IMR-90 (cell line): ENCODE data around the gene NPAS3. TPM values are rescaled to one million over a fixed set of nuclear protein-coding genes. Genes with fewer than 3 reads are reported as not detected.

Experiments
- ATAC-seq: fragments of 200-7000 bp; cut with Tn5 transposase; 2 replicates; pipeline ENCODE4 v1.9.1; 2020; ENCODE audit warnings: low read depth, mild to moderate bottlenecking, moderate library complexity
- BruUV-seq: library from RNA; stranded (reverse); fragments of 400-500 nt; replicated peaks from 2 replicates; lab custom pipeline; 2021; lab: Mats Ljungman, UMichigan
- CTCF ChIA-PET: fragments of 300-600 bp; formaldehyde crosslinking; extraction: SDS; loops from one replicate; lab custom pipeline; 2021; ENCODE audit warnings: antibody characterized with exemption; lab: Yijun Ruan, JAX
- POLR2A ChIA-PET: fragments of 300-600 bp; sonication (Branson Sonifier 250); formaldehyde crosslinking; loops from one replicate; lab custom pipeline; 2022; ENCODE audit warnings: antibody characterized with exemption; ENCODE audit not compliant: unreplicated experiment; lab: Charles Lee
- DNase-seq: peaks from one replicate; pipeline ENCODE4 v3.0.0; 2013
- H2AFZ ChIP-seq: replicated peaks from 2 replicates; pipeline ENCODE3; 2013; ENCODE audit warnings: low read length, mild to moderate bottlenecking; ENCODE audit not compliant: poor library complexity
- H2AK5ac ChIP-seq: 2 replicates; pipeline ENCODE4 v1.6.1; 2013; ENCODE audit warnings: low read depth, low read length, inconsistent platforms
- H2AK9ac ChIP-seq: replicated peaks from 2 replicates; pipeline ENCODE3; 2013; ENCODE audit warnings: mild to moderate bottlenecking, low read depth, low read length, moderate library complexity; ENCODE audit not compliant: poor library complexity
- H2BK120ac ChIP-seq: 2 replicates; pipeline ENCODE4 v1.6.1; 2013; ENCODE audit warnings: low read depth, low read length, inconsistent platforms
- H2BK15ac ChIP-seq: 3 replicates; pipeline ENCODE4 v1.6.1; 2013; ENCODE audit warnings: low read depth, low read length, inconsistent platforms
- H2BK20ac ChIP-seq: 2 replicates; pipeline ENCODE4 v1.6.1; 2013; ENCODE audit warnings: low read depth, mild to moderate bottlenecking, inconsistent platforms, low read length, moderate library complexity
- H2BK5ac ChIP-seq: 2 replicates; pipeline ENCODE4 v1.6.1; 2013; ENCODE audit warnings: mild to moderate bottlenecking, low read depth, low read length, inconsistent platforms; ENCODE audit not compliant: poor library complexity, severe bottlenecking
- H3K14ac ChIP-seq: replicated peaks from 2 replicates; pipeline ENCODE4 v1.6.1; 2013; ENCODE audit warnings: low read depth, low read length, inconsistent platforms
- H3K18ac ChIP-seq: 2 replicates; pipeline ENCODE4 v1.6.1; 2013; ENCODE audit warnings: low read depth, low read length, control low read depth
- H3K23ac ChIP-seq: 2 replicates; pipeline ENCODE4 v1.6.1; 2013; ENCODE audit warnings: low read depth, low read length, inconsistent platforms
- H3K27ac ChIP-seq: 2 replicates; pipeline ENCODE4 v1.5.1; 2013; ENCODE audit warnings: mild to moderate bottlenecking, control low read depth, low read length; ENCODE audit not compliant: insufficient read depth
- H3K27me3 ChIP-seq: 2 replicates; pipeline ENCODE4 v1.6.1; 2013; ENCODE audit warnings: low read length; ENCODE audit not compliant: control insufficient read depth, insufficient read depth
- H3K36me3 ChIP-seq: 2 replicates; pipeline ENCODE4 v1.6.1; 2013; ENCODE audit warnings: low read length, mixed read lengths; ENCODE audit not compliant: control insufficient read depth, insufficient read depth
- H3K4ac ChIP-seq: 2 replicates; pipeline ENCODE4 v1.6.1; 2013; ENCODE audit warnings: low read depth, low read length, inconsistent platforms
- H3K4me1 ChIP-seq: 2 replicates; pipeline ENCODE4 v1.6.1; 2013; ENCODE audit warnings: low read length, mixed read lengths; ENCODE audit not compliant: control insufficient read depth, insufficient read depth
- H3K4me2 ChIP-seq: 2 replicates; pipeline ENCODE4 v1.6.1; 2013; ENCODE audit warnings: low read depth, mild to moderate bottlenecking, control low read depth, low read length, moderate library complexity
- H3K4me3 ChIP-seq: 2 replicates; pipeline ENCODE4 v1.5.1; 2013; ENCODE audit warnings: low read depth, mild to moderate bottlenecking, control low read depth, low read length, moderate library complexity; ENCODE audit not compliant: insufficient read depth
- H3K56ac ChIP-seq: 2 replicates; pipeline ENCODE4 v1.6.1; 2013; ENCODE audit warnings: low read length, inconsistent platforms; ENCODE audit not compliant: insufficient read depth; ENCODE audit errors: extremely low read depth
- H3K79me1 ChIP-seq, 2 experiments: 2 replicates each; pipeline ENCODE4 v1.6.1; 2013; ENCODE audit warnings: low read length in 2 of 2, inconsistent platforms in 1 of 2, low read depth in 1 of 2
- H3K9ac ChIP-seq: 2 replicates; pipeline ENCODE4 v1.6.1; 2013; ENCODE audit warnings: low read depth, low read length, control low read depth
- H3K9me1 ChIP-seq: 2 replicates; pipeline ENCODE4 v1.6.1; 2013; ENCODE audit warnings: low read length, inconsistent platforms; ENCODE audit not compliant: insufficient read depth
- H3K9me3 ChIP-seq: 2 replicates; pipeline ENCODE4 v1.6.1; 2013; ENCODE audit warnings: low read length; ENCODE audit not compliant: control insufficient read depth, insufficient read depth
- H4K20me1 ChIP-seq: 2 replicates; pipeline ENCODE4 v1.6.1; 2013; ENCODE audit warnings: low read length, inconsistent platforms; ENCODE audit not compliant: insufficient read depth
- H4K5ac ChIP-seq: 2 replicates; pipeline ENCODE4 v1.6.1; 2013; ENCODE audit warnings: mild to moderate bottlenecking, low read depth, low read length, control low read depth
- H4K8ac ChIP-seq, 2 experiments: 2 replicates each; pipeline ENCODE4 v1.6.1; 2013; ENCODE audit warnings: low read depth in 2 of 2, low read length in 2 of 2, control low read depth in 1 of 2, inconsistent platforms in 1 of 2
- H4K91ac ChIP-seq: 2 replicates; pipeline ENCODE4 v1.6.1; 2013; ENCODE audit warnings: low read depth, low read length, inconsistent platforms; ENCODE audit not compliant: insufficient read depth
- CEBPB ChIP-seq: IDR thresholded peaks from 2 replicates; pipeline ENCODE4 v1.6.1; 2012; ENCODE audit warnings: low read depth, low read length, improper control_type of control experiment
- ELK1 ChIP-seq: fragments of 150-350 bp; IDR thresholded peaks from 2 replicates; pipeline ENCODE4 v1.6.1; 2016; ENCODE audit warnings: low read depth, mild to moderate bottlenecking, low read length, moderate library complexity, borderline replicate concordance
- FOS ChIP-seq: fragments of 150-350 bp; IDR thresholded peaks from 2 replicates; pipeline ENCODE4 v1.6.1; 2016; ENCODE audit warnings: low read depth, low read length
- MAZ ChIP-seq: IDR thresholded peaks from 2 replicates; pipeline ENCODE4 v1.6.1; 2012; ENCODE audit warnings: low read depth, mild to moderate bottlenecking, low read length, improper control_type of control experiment, moderate library complexity, borderline replicate concordance
- NFE2L2 ChIP-seq: fragments of 150-350 bp; IDR thresholded peaks from 2 replicates; pipeline ENCODE4 v1.6.1; 2016; ENCODE audit warnings: low read depth, mild to moderate bottlenecking, low read length
- RCOR1 ChIP-seq: IDR thresholded peaks from 2 replicates; pipeline ENCODE4 v1.6.1; 2012; ENCODE audit warnings: mild to moderate bottlenecking, low read length, improper control_type of control experiment; ENCODE audit not compliant: insufficient replicate concordance
- RFX5 ChIP-seq: IDR thresholded peaks from 2 replicates; pipeline ENCODE4 v1.8.0; 2012; ENCODE audit warnings: low read depth, mild to moderate bottlenecking, low read length, moderate library complexity
- SMC3 ChIP-seq: fragments of 150-350 bp; IDR thresholded peaks from 2 replicates; pipeline ENCODE4 v1.6.1; 2016; ENCODE audit warnings: low read depth, mild to moderate bottlenecking, antibody characterized with exemption, low read length, moderate library complexity
- WGBS, 2 experiments: methylation state at CpG; one replicate each; pipeline versions ENCODE4 v1.1.5 to v1.1.7; 2013; ENCODE audit warnings: missing lambda C conversion rate in 2 of 2; ENCODE audit not compliant: insufficient read length in 1 of 2; ENCODE audit errors: extremely low coverage in 2 of 2; 5-methylcytosine and 5-hydroxymethylcytosine counted together
- dilution Hi-C: fragments of 300-500 bp; cut with HindIII; formaldehyde crosslinking; loops from one replicate; pipeline ENCODE4 v1.14.3; 2018; ENCODE audit warnings: low sequenced_read_pairs; ENCODE audit not compliant: unreplicated experiment
- in situ Hi-C: fragments of 300-500 bp; cut with MboI; formaldehyde crosslinking; loops from 3 replicates; pipeline ENCODE4 v1.14.3; 2019; ENCODE audit warnings: low sequenced_read_pairs, inconsistent platforms, mixed read lengths
- intact Hi-C: fragments of 100-400 bp; cut with micrococcal nuclease; formaldehyde crosslinking; loops from 2 replicates; pipeline ENCODE4 v1.10.0; 2022
- polyA plus RNA-seq, 3 experiments: library from polyadenylated mRNA; depleted of rRNA; stranded (reverse); fragments of >200 nt; gene quantifications; 2 replicates each; pipeline ENCODE4 v1.2.3, GENCODE V29; 2012; ENCODE audit warnings: low replicate concordance in 1 of 3
- total RNA-seq: library from RNA; depleted of rRNA; stranded (reverse); fragments of >200 nt; gene quantifications from 2 replicates; pipeline ENCODE4 v1.2.3, GENCODE V29; 2012

Gene NPAS3
- total and polyA plus RNA-seq, 2 of the 4 experiments (the other 2 are of a cell fraction) = not detected

- no peak overlapping the region for H3K9ac ChIP-seq
- DNase-seq (no peak), ATAC-seq (no peak)
- no peaks in the 10 kb centered on the region for H3K9me3 ChIP-seq
- no peak overlapping the region for H4K5ac ChIP-seq
- no peaks in the 10 kb centered on the region for H3K36me3 ChIP-seq
- no peak overlapping the region for H3K56ac ChIP-seq
- H4K20me1 ChIP-seq = no peaks in the 10 kb centered on the region
- no peak overlapping the region for H2BK20ac ChIP-seq
- CTCF ChIA-PET = no interaction called here
- no peak overlapping the region for H3K14ac ChIP-seq
- no peak overlapping the region for H2AK9ac ChIP-seq
- no peak overlapping the region for H3K18ac ChIP-seq
- no peak overlapping the region for H2BK5ac ChIP-seq
- H3K27me3 ChIP-seq = no peaks in the 10 kb centered on the region
- no peak overlapping the region for H2AFZ ChIP-seq
- H3K23ac ChIP-seq = no peak overlapping the region
- no peaks in the 10 kb centered on the region for H3K4me1 ChIP-seq
- H2AK5ac ChIP-seq = no peak overlapping the region
- no peak overlapping the region for H2BK15ac ChIP-seq
- WGBS, 2 experiments = no CpG with 5 or more reads among the region's 2 CpGs
- no TSS peak for BruUV-seq
- no peak overlapping the region for H2BK120ac ChIP-seq
- H3K4ac ChIP-seq = no peak overlapping the region
- TF ChIP-seq MAZ (no peak), RCOR1 (no peak), FOS (no peak), RFX5 (no peak), CEBPB (peak; percentile 76), SMC3 (no peak), NFE2L2 (no peak), ELK1 (no peak)
- no peak overlapping the region for H3K4me2 ChIP-seq
- in situ Hi-C loops (no loop called here), dilution Hi-C loops (no loop called here), intact Hi-C loops (no loop called here)
- H3K79me1 ChIP-seq = no peaks in the 10 kb centered on the region
- no peak overlapping the region for H4K8ac ChIP-seq
- no peak overlapping the region for H3K27ac ChIP-seq
- no peaks in the 10 kb centered on the region for H3K9me1 ChIP-seq
- POLR2A ChIA-PET = no interaction called here
- H3K4me3 ChIP-seq = no peak overlapping the region
- H4K91ac ChIP-seq = no peak overlapping the region
Observed at GRCh38 chr14:33188880-33189279, 250.2 kb downstream of the NPAS3 start.
